Measurements from ENCODE around the gene F11. TPM values are rescaled to one million over a fixed set of nuclear protein-coding genes. Genes with fewer than 3 reads are reported as not detected.

The F11 gene
- total RNA-seq, result not detected

GRCh38 chr4:186265683-186266652 lies at the start of gene F11:
Gene F11, plus strand, starts transcription at chr4:186266189. Its CDS starts 948 bp downstream, at chr4:186267137.

GRCh38 chr4:186227221-186227620 lies 38.8 kb upstream of the F11 start, which contains the start of gene KLKB1:
Gene KLKB1, plus strand, starts transcription at chr4:186227507. Its CDS starts 689 bp downstream, at chr4:186228196.

Other genes with a start within 250 kb of the F11 start
- 2.1 TPM for gene TLR3, start 197.0 kb upstream of the F11 start, total RNA-seq
- 36.4 TPM for gene FAM149A, start 161.5 kb upstream of the F11 start, total RNA-seq
- gene CYP4V2, start 74.6 kb upstream of the F11 start, total RNA-seq, result 11.1 TPM
- gene KLKB1, start 38.7 kb upstream of the F11 start, total RNA-seq, result 0.69 TPM